CD1c-positive myeloid dendritic cell (primary cell): ENCODE results near the gene TTC39A.
"Not testable (repeated sequence)": the region's sequence is repeated elsewhere in the genome, so short reads cannot be mapped to it uniquely, and the experiment has no call there.

Source experiments
- DNase-seq: peaks from one replicate; pipeline ENCODE4 v3.0.0-alpha.2; 2016; ENCODE audit errors: extremely low spot score

Gene TTC39A

GRCh38 chr1:51266791-51267190 lies 63.6 kb downstream of the TTC39A start:
- no peak for DNase-seq

- no peak for DNase-seq
Measured at GRCh38 chr1:51266181-51266580, 64.2 kb downstream of the TTC39A start.

DNA sequence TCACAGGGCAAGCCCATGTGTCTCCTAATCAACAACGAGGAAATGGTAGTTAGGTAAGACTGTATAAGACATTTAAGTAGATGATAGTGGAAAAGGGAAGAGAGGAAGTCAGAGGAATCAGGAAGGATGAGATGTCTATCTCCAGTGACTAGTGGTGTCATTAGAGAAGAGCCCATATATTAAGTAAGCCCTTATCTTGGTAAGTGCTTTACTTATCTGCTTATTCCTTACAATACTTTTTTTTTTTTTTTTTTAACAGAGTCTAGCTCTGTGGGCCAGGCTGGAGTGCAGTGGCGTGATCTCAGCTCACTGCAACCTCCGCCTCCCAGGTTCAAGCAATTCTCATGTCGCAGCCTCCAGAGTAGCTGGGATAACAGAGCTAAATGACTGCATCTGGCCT lies 64.7 kb downstream of the TTC39A start:
- DNase-seq, result no peak

GRCh38 chr1:51264451-51264850 lies 65.9 kb downstream of the TTC39A start:
- DNase-seq, result no peak

- DNase-seq, result no peak
Measured at GRCh38 chr1:51263147-51263877, 67.0 kb downstream of the TTC39A start.

DNA sequence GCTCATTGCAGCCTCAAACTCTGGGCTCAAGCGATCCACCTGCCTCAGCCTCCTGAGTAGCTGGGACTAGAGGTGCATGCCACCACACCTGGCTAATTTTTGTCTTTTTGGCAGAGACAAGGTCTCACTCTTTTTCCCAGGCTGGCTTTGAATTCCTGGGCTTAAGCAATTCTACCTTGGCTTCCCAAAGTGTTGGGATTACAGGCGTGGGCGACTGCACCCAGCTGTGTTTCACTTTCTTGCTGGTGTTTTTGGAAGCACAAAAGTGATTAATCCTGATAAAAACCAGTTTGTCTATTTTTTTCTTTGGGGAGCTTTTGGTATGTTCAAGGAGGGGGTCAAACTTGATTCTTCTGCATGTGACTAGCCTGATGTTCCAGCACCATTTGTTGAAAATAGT lies 75.0 kb downstream of the TTC39A start:
- DNase-seq, result no peak

- no peak for DNase-seq
Measured at GRCh38 chr1:51253691-51254090, 76.7 kb downstream of the TTC39A start.

DNA sequence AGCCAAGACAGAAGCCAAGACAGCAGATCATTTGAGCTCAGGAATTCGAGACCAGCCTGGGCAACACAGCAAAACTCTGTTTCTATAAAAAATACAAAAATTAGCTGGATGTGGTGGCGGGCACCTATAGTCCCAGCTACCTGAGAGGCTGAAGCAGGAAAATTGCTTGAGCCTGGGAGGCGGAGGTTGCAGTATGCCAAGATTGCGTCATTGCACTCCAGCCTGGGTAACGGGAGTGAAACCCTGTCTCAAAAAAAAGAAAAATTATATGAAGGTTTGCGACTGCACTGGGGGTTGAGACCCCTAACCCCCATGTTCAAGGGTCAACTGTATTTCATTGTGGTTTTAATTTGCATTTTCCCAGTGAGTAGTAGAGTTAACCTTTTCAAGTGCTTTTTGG lies 78.0 kb downstream of the TTC39A start:
- no peak for DNase-seq

GRCh38 chr1:51251165-51251564 lies 79.2 kb downstream of the TTC39A start:
- DNase-seq, result not testable (repeated sequence)

- DNase-seq, result not testable (repeated sequence)
Measured at GRCh38 chr1:51250729-51251128, 79.6 kb downstream of the TTC39A start.

GRCh38 chr1:51249445-51249844 lies 80.9 kb downstream of the TTC39A start:
- no peak for DNase-seq

DNA sequence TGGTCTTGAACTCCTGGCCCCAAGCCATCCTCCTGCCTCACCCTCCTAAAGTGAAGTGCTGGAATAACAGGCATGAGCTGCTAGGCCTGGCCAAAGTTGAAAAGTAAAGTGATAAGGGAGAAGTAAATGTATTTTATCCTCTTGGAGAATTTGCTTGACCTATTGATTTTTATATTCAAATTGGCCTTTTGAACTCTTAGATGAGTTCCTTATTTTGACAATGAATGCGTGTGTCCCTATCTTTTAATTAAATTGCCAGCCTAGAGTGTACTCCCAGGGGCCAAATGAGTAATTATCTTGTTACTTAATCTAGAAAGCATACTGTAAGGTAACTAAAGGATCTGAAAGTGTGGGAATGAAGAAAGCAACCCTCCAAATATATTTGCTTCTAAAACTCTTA lies 82.9 kb downstream of the TTC39A start:
- no peak for DNase-seq

DNA sequence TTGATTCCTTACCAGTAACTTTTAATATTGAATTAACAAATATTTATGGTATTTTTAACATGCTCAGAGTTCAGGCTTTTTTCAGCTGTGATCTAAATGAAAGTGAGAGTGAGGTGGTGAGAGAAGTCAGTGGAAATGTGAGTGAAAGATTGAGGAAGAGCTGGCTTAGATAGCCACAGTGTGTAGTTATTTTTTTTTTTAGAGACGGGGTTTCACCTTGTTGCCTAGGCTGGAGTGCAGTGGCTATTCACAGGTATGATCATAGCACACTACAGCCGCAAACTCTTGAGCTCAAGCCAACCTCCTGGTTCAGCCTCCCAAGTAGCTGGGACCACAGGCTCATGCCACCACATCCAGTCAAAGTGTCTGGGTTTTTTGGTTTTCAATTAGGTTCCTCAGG lies 83.3 kb downstream of the TTC39A start:
- no peak for DNase-seq

GRCh38 chr1:51242546-51242945 lies 87.8 kb downstream of the TTC39A start:
- no peak for DNase-seq

- DNase-seq, result no peak
Measured at GRCh38 chr1:51241119-51241518, 89.2 kb downstream of the TTC39A start.

DNA sequence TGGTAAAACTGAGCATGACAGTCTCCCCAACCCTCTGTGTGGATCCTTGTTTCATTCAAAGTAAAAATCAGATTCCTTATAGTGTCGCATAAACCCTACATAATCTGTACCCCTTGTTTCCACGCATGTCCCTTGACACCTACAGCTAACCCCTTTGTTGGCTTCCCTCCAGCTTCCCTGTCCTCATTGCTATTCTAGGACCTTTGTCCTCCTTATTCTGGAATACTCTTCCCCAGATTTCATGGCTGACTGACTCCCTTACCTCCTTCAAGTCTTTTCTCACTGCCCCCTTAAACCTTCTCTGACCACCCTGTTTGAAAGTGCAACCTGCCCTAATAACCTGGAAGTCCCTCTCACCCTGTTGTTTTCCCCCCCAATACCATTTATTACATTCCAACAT lies 90.3 kb downstream of the TTC39A start:
- no peak for DNase-seq

- no peak for DNase-seq
Measured at GRCh38 chr1:51238034-51238403, 92.3 kb downstream of the TTC39A start.

DNA sequence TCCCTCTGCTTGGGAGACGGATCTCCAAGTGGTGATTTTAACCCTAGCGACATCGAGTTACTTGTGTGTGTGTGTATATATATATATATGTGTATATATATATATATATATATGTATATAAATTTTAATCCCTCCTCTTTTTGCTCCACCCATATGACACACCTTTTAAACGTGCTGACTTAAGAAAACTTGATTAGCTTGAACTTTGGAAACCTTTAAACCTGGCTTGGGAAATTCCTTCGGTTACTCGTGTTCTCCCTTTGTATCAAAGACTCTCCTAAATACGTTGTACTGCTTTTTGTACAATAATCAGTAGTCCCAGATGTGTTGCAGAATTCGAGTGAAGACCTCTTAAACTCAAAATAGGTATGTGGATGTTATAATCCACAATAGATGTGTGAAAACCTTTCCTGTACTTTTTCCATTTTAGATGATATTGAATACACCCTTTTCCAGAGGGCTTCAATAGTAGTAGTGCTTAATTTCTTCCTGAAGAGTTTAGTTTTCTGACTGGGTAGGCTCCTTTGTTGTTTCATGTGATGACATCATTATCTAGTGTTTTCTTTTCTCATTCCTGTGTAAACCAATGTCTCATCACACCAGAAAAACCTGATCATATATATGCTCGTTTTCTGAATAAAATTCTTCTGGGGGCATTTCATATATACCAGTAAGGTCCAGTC lies 92.9 kb downstream of the TTC39A start:
- no peak for DNase-seq
